ENCODE results near the gene PLIN3.
A peak's percentile ranks its signal among the peaks of the same experiment; 100 is the strongest.
"Not testable (repeated sequence)": the region's sequence is repeated elsewhere in the genome, so short reads cannot be mapped to it uniquely, and the experiment has no call there.

PLIN3 gene

GRCh38 chr19:4889034-4889815 is 21.8 kb upstream of the PLIN3 start:
- no peak for DNase-seq

- not testable (repeated sequence) for DNase-seq
These were observed 20.3 kb upstream of the PLIN3 start for GRCh38 chr19:4887803-4888202.

- not testable (repeated sequence) for DNase-seq
These were observed 17.5 kb upstream of the PLIN3 start for GRCh38 chr19:4884993-4885392.

- DNase-seq: not testable (repeated sequence)
These were observed 15.4 kb upstream of the PLIN3 start for GRCh38 chr19:4882874-4883273.

GRCh38 chr19:4879041-4879440 is 11.6 kb upstream of the PLIN3 start:
- no peak for DNase-seq

GRCh38 chr19:4878491-4878968 is 11.1 kb upstream of the PLIN3 start:
- DNase-seq: no peak

GRCh38 chr19:4877753-4878490 is 10.5 kb upstream of the PLIN3 start:
- DNase-seq: no peak

- DNase-seq: no peak
These were observed 6.5 kb upstream of the PLIN3 start for GRCh38 chr19:4873930-4874329.

- DNase-seq: no peak
These were observed 4.2 kb upstream of the PLIN3 start for GRCh38 chr19:4871711-4872110.

GRCh38 chr19:4870025-4870700 is 2.7 kb upstream of the PLIN3 start:
- peak; percentile 97 for DNase-seq

- DNase-seq: no peak
These were observed 893 bp upstream of the PLIN3 start for GRCh38 chr19:4868286-4868834.

- peak; percentile 79 for DNase-seq
These were observed 657 bp downstream of the PLIN3 start for GRCh38 chr19:4866595-4867424.

GRCh38 chr19:4861147-4861546 is 6.3 kb downstream of the PLIN3 start:
- DNase-seq: no peak

GRCh38 chr19:4859697-4860096 is 7.8 kb downstream of the PLIN3 start:
- no peak for DNase-seq

GRCh38 chr19:4856468-4856867 is 11.0 kb downstream of the PLIN3 start:
- not testable (repeated sequence) for DNase-seq

- DNase-seq: not testable (repeated sequence)
These were observed 14.0 kb downstream of the PLIN3 start for GRCh38 chr19:4853506-4853905.

GRCh38 chr19:4852484-4852883 is 15.0 kb downstream of the PLIN3 start:
- DNase-seq: no peak

GRCh38 chr19:4851551-4852290 is 15.7 kb downstream of the PLIN3 start:
- peak; percentile 75 for DNase-seq

- DNase-seq: no peak
These were observed 18.4 kb downstream of the PLIN3 start for GRCh38 chr19:4849019-4849418.

GRCh38 chr19:4847190-4847973 is 20.1 kb downstream of the PLIN3 start:
- DNase-seq: no peak

GRCh38 chr19:4845975-4846374 is 21.5 kb downstream of the PLIN3 start:
- not testable (repeated sequence) for DNase-seq
